Heart left ventricle (tissue), 13 donors: ENCODE measurements around the gene OTOL1.

Source experiments
- CTCF ChIP-seq, 12 donors: fragments of 200-600 bp; sonication (generic) in 4 of 12; IDR thresholded peaks; one replicate each; pipeline versions ENCODE4 v1.5.0 to v1.8.0; 2018 to 2022; ENCODE audit warnings: antibody characterized with exemption in 12 of 12, mild to moderate bottlenecking in 5 of 12
- POLR2A ChIP-seq, 2 donors: fragments of 450-650 bp; IDR thresholded peaks; one replicate each; pipeline ENCODE4 v1.6.1; 2017; ENCODE audit warnings: antibody characterized with exemption in 2 of 2, mild to moderate bottlenecking in 2 of 2, moderate library complexity in 2 of 2
- donor health status: ischemic (EF 13 %, LVEDD 7.1; RV severe dilation, severe dysfunction).
- donor health status: DM: no; HTN: yes; CAD: no.
- donor health status: DM: no; HTN: no; CAD: no.
- donor health status: ischemic (EF 25% LVEDD 6.9; RV normal size, moderate dysfunction).
- donor health status: ischemic (EF 25% LVEDD 5.7; RV mildly dilated, moderate dysfunction).
- donor health status: ischemic (EF 35%, LVEDD 5.7; RV mildly dilated, moderate dysfunction).
- donor health status: nonischemic (EF 11% LVEDD 7.7; RV severe dilation, severe dysfunction).
- donor health status: DM: yes; HTN: yes; CAD: no.
- donor health status: PGD.
- donor health status: ischemic (EF 29% LVEDD 5.4; RV normal size, mild dysfunction).
- donor health status: nonischemic (EF 23%, LVEDD 6.1; RV moderate dilation, normal function).

- TF ChIP-seq CTCF (IDR thresholded peaks at IDR 0.05), result no peak
- no peak for TF ChIP-seq POLR2A (IDR thresholded peaks at IDR 0.05)
Observed at GRCh38 chr3:161474139-161474538, 22.5 kb upstream of the OTOL1 start.
